H9 (cell line): ENCODE data around the gene TAGLN2. TPM values are rescaled to one million over a fixed set of nuclear protein-coding genes. Genes with fewer than 3 reads are reported as not detected.
"Not testable (repeated sequence)": the region's sequence is repeated elsewhere in the genome, so short reads cannot be mapped to it uniquely, and the experiment has no call there.

ENCODE experiments used
- DNase-seq: peaks from one replicate; pipeline ENCODE4 v3.0.0-alpha.2; 2017
- H2AFZ ChIP-seq: one replicate; pipeline ENCODE4 v1.6.1; 2013; ENCODE audit warnings: mild to moderate bottlenecking, low read length, control low read depth, moderate library complexity
- H2AK5ac ChIP-seq: 2 replicates; pipeline ENCODE4 v1.6.1; 2013; ENCODE audit warnings: low read length, control low read depth, mixed read lengths; ENCODE audit not compliant: insufficient read length
- H2BK120ac ChIP-seq: one replicate; pipeline ENCODE4 v1.6.1; 2013; ENCODE audit warnings: low read depth, mild to moderate bottlenecking, low read length, control low read depth, inconsistent platforms; ENCODE audit not compliant: poor library complexity, severe bottlenecking
- H2BK12ac ChIP-seq: 2 replicates; pipeline ENCODE4 v1.6.1; 2013; ENCODE audit warnings: low read length, control low read depth, mixed read lengths, low read depth; ENCODE audit not compliant: insufficient read length
- H2BK15ac ChIP-seq: 2 replicates; pipeline ENCODE4 v1.6.1; 2013; ENCODE audit warnings: low read depth, low read length, control low read depth
- H2BK20ac ChIP-seq: one replicate; pipeline ENCODE4 v1.6.1; 2013; ENCODE audit warnings: low read depth, mild to moderate bottlenecking, low read length, control low read depth, inconsistent platforms; ENCODE audit not compliant: poor library complexity, severe bottlenecking
- H2BK5ac ChIP-seq: 2 replicates; pipeline ENCODE4 v1.6.1; 2013; ENCODE audit warnings: low read length, control low read depth, mixed read lengths; ENCODE audit not compliant: insufficient read length
- H3K14ac ChIP-seq: 2 replicates; pipeline ENCODE4 v1.6.1; 2013; ENCODE audit warnings: low read length, control low read depth; ENCODE audit not compliant: insufficient read depth
- H3K18ac ChIP-seq: 2 replicates; pipeline ENCODE4 v1.6.1; 2013; ENCODE audit warnings: low read depth, mild to moderate bottlenecking, mixed read lengths, low read length, control low read depth; ENCODE audit not compliant: insufficient read length
- H3K23ac ChIP-seq: 2 replicates; pipeline ENCODE4 v1.6.1; 2013; ENCODE audit warnings: low read length, control low read depth, mixed read lengths, low read depth; ENCODE audit not compliant: insufficient read length
- H3K23me2 ChIP-seq: 2 replicates; pipeline ENCODE4 v1.6.1; 2013; ENCODE audit warnings: low read depth, mild to moderate bottlenecking, mixed read lengths, low read length, control low read depth; ENCODE audit not compliant: insufficient read length, poor library complexity, severe bottlenecking
- H3K27ac ChIP-seq: 2 replicates; pipeline ENCODE4 v1.5.1; 2013; ENCODE audit warnings: low read length, control low read depth, mixed read lengths, low read depth; ENCODE audit not compliant: insufficient read length
- H3K27me3 ChIP-seq: 2 replicates; pipeline ENCODE4 v1.6.1; 2013; ENCODE audit warnings: low read length, control low read depth, inconsistent platforms; ENCODE audit not compliant: insufficient read depth
- H3K4ac ChIP-seq: 2 replicates; pipeline ENCODE4 v1.6.1; 2013; ENCODE audit warnings: low read depth, mild to moderate bottlenecking, control low read depth, inconsistent platforms, low read length, moderate library complexity
- H3K4me1 ChIP-seq: 2 replicates; pipeline ENCODE4 v1.6.1; 2013; ENCODE audit warnings: low read length, control low read depth, inconsistent platforms; ENCODE audit not compliant: insufficient read depth
- H3K4me2 ChIP-seq: 2 replicates; pipeline ENCODE4 v1.6.1; 2013; ENCODE audit warnings: low read length, control low read depth, mixed read lengths; ENCODE audit not compliant: insufficient read length, insufficient read depth
- H3K56ac ChIP-seq: 2 replicates; pipeline ENCODE4 v1.6.1; 2013; ENCODE audit warnings: low read depth, mild to moderate bottlenecking, mixed read lengths, low read length, control low read depth; ENCODE audit not compliant: insufficient read length
- H3K79me1 ChIP-seq: 2 replicates; pipeline ENCODE4 v1.6.1; 2013; ENCODE audit warnings: low read depth, mild to moderate bottlenecking, moderate library complexity, low read length, control low read depth, inconsistent platforms; ENCODE audit not compliant: insufficient read depth, poor library complexity, severe bottlenecking
- H3K79me2 ChIP-seq: 2 replicates; pipeline ENCODE4 v1.6.1; 2013; ENCODE audit warnings: low read length, control low read depth, inconsistent platforms; ENCODE audit not compliant: insufficient read depth
- H3K9ac ChIP-seq: 2 replicates; pipeline ENCODE4 v1.6.1; 2013; ENCODE audit warnings: low read length, control low read depth, mixed read lengths; ENCODE audit not compliant: insufficient read length; ENCODE audit errors: extremely low read depth
- H3K9me3 ChIP-seq: one replicate; pipeline ENCODE4 v1.6.1; 2013; ENCODE audit warnings: low read depth, low read length, inconsistent platforms; ENCODE audit not compliant: control insufficient read depth
- H3T11ph ChIP-seq: one replicate; pipeline ENCODE4 v1.6.1; 2013; ENCODE audit warnings: mild to moderate bottlenecking, low read length, control low read depth, inconsistent platforms
- H4K20me1 ChIP-seq: one replicate; pipeline ENCODE4 v1.6.1; 2013; ENCODE audit not compliant: control insufficient read depth, insufficient read length, insufficient read depth
- H4K5ac ChIP-seq: 2 replicates; pipeline ENCODE4 v1.6.1; 2013; ENCODE audit warnings: low read depth, mild to moderate bottlenecking, mixed read lengths, low read length, control low read depth; ENCODE audit not compliant: insufficient read length
- H4K8ac ChIP-seq: replicated peaks from 2 replicates; pipeline ENCODE4 v1.6.1; 2013; ENCODE audit warnings: low read length, control low read depth, mixed read lengths, low read depth; ENCODE audit not compliant: insufficient read length
- H4K91ac ChIP-seq: 2 replicates; pipeline ENCODE4 v1.6.1; 2013; ENCODE audit warnings: low read depth, mild to moderate bottlenecking, moderate library complexity, mixed read lengths, low read length, control low read depth; ENCODE audit not compliant: insufficient read length
- H3K27ac Mint-ChIP-seq, 3 experiments: 2 replicates in 2 of 3; 3 replicates in 1 of 3; pipeline ENCODE4 v1.8.0; 2020 to 2021; ENCODE audit warnings: mixed read lengths in 3 of 3, mild to moderate bottlenecking in 1 of 3, moderate library complexity in 1 of 3
- H3K27me3 Mint-ChIP-seq: 2 replicates; pipeline ENCODE4 v1.8.0; 2021; ENCODE audit warnings: low read depth, mild to moderate bottlenecking, moderate library complexity, mixed read lengths
- H3K36me3 Mint-ChIP-seq, 3 experiments: 2 replicates in 2 of 3; 3 replicates in 1 of 3; pipeline ENCODE4 v1.8.0; 2020 to 2021; ENCODE audit warnings: low read depth in 3 of 3, mixed read lengths in 3 of 3; ENCODE audit not compliant: insufficient read depth in 1 of 3
- H3K4me1 Mint-ChIP-seq, 2 experiments: 2 replicates each; pipeline ENCODE4 v1.8.0; 2020; ENCODE audit warnings: mixed read lengths in 2 of 2
- H3K4me3 Mint-ChIP-seq, 2 experiments: 2 replicates in 1 of 2; 3 replicates in 1 of 2; pipeline ENCODE4 v1.8.0; 2020 to 2021; ENCODE audit warnings: mild to moderate bottlenecking in 2 of 2, mixed read lengths in 2 of 2, moderate library complexity in 1 of 2
- H3K9me3 Mint-ChIP-seq, 2 experiments: 2 replicates in 1 of 2; 3 replicates in 1 of 2; pipeline ENCODE4 v1.8.0; 2020; ENCODE audit warnings: mild to moderate bottlenecking in 2 of 2, mixed read lengths in 2 of 2, moderate library complexity in 1 of 2
- CTCF ChIP-seq: fragments of 200-600 bp; sonication (generic); conservative IDR thresholded peaks from 3 replicates; pipeline ENCODE4 v1.8.0; 2021; ENCODE audit warnings: antibody characterized with exemption, mild to moderate bottlenecking
- WGBS: extraction: QIAGEN DNeasy Blood & Tissue Kit; methylation state at CpG from one replicate; pipeline ENCODE4 v1.1.7; 2013; ENCODE audit warnings: missing lambda C conversion rate, low lambda C conversion rate, mixed read lengths; ENCODE audit not compliant: insufficient read length; ENCODE audit errors: extremely low coverage; 5-methylcytosine and 5-hydroxymethylcytosine counted together
- total RNA-seq: library from RNA; stranded (reverse); gene quantifications from 2 replicates; pipeline ENCODE4 v1.2.1, GENCODE V29; 2021

TAGLN2 gene
- total RNA-seq, 1 experiment from 2014 or later = 76.7 TPM

DNA sequence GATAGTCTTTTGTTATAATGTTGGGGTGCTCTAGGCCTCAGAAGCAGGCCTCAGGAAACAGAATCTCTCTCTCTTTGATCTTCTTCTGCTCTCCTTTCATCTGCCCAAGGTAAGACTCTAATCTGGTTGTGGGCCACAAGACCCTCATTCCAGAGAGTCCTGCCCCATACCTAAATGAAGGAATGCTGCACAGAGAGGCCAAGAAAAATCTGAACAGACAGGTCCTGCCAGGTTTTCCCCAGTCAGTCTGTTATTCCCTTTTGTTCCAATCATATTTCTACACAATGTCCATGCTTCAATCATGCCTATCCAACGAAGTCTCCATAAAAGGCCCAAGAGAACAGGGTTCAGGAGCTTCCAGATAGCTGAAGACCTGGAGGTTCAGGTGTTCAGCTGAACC, 18.3 kb downstream of the TAGLN2 start:
- no peak for DNase-seq
- Histone ChIP-seq H3K9me3 (no peaks in the 10 kb centered on the region), H3K79me2 (no peaks in the 10 kb centered on the region), H4K5ac (no peak overlapping the region), H4K91ac (no peak overlapping the region), H3K23ac (no peak overlapping the region), H3K9ac (no peak overlapping the region), H2BK12ac (no peak overlapping the region), H3K56ac (no peak overlapping the region), H3K23me2 (no peaks in the 10 kb centered on the region), H3T11ph (no peak overlapping the region), H2BK5ac (no peak overlapping the region), H3K27me3 (no peaks in the 10 kb centered on the region), H3K4me1 (peaks cover 14% of the 10 kb centered on the region; the same call in 1 of the 2 replicates), H2BK20ac (no peak overlapping the region), H3K4me2 (no peak overlapping the region), H3K4ac (no peak overlapping the region), H2AFZ (no peak overlapping the region), H3K14ac (no peak overlapping the region), H2BK15ac (no peak overlapping the region), H3K27ac (no peak overlapping the region), H2AK5ac (no peak overlapping the region), H3K18ac (no peak overlapping the region), H3K79me1 (no peaks in the 10 kb centered on the region), H4K8ac (no peak overlapping the region), H4K20me1 (no peaks in the 10 kb centered on the region), H2BK120ac (no peak overlapping the region)
- H3K36me3 Mint-ChIP-seq = peaks cover 0 to 6% (median 0%) of the 10 kb centered on the region in 3 experiments; a peak in 3 of 7 replicates
- WGBS = no CpG with 5 or more reads among the region's 1 CpG
- peaks cover 24 to 27% of the 10 kb centered on the region in 2 experiments for H3K4me1 Mint-ChIP-seq
- TF ChIP-seq CTCF = no peak
- peaks cover 5% of the 10 kb centered on the region; the same call in 1 of the 2 replicates for H3K27me3 Mint-ChIP-seq
- peaks cover 8% of the 10 kb centered on the region in 2 experiments; a peak in 4 of 5 replicates for H3K9me3 Mint-ChIP-seq
- H3K27ac Mint-ChIP-seq = no peak overlapping the region
- H3K4me3 Mint-ChIP-seq = no peak overlapping the region

DNA sequence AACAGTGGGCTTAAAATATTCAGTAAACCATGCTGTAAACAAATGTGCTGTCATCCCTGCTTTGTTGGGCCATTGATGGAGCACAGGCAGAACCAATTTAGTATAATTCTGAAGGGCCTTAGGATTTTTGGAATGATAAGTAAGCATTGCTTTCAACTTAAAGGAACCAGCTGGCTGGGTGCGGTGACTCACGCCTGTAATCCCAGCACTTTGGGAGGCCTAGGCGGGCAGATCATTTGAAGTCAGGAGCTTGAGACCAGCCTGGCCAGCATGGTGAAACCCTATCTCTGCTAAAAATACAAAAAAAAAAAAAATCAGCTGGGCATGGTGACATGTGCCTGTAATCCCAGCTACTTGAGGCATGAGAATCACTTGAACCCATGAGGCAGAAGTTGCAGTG, 21.3 kb downstream of the TAGLN2 start:
- no CpG with 5 or more reads among the region's 3 CpGs for WGBS

More for the DNA sequence above, 21.3 kb downstream of the TAGLN2 start:
- H3K9me3 Mint-ChIP-seq, H2BK15ac ChIP-seq, H3K36me3 Mint-ChIP-seq, H4K8ac ChIP-seq, H3T11ph ChIP-seq, H3K9ac ChIP-seq, H2BK12ac ChIP-seq, H3K27me3 ChIP-seq, H2BK120ac ChIP-seq, H4K91ac ChIP-seq, DNase-seq, H3K9me3 ChIP-seq, H4K20me1 ChIP-seq, H3K4me2 ChIP-seq, H2AK5ac ChIP-seq, H3K79me2 ChIP-seq, H2BK20ac ChIP-seq, H3K27ac Mint-ChIP-seq, H3K27ac ChIP-seq, H3K23ac ChIP-seq, H3K56ac ChIP-seq, H3K23me2 ChIP-seq, H3K4me3 Mint-ChIP-seq, H3K14ac ChIP-seq, H3K18ac ChIP-seq, H2BK5ac ChIP-seq, H3K4ac ChIP-seq, H4K5ac ChIP-seq, H3K4me1 ChIP-seq, H3K79me1 ChIP-seq, H2AFZ ChIP-seq: not testable (repeated sequence)
- peaks cover 21 to 23% of the 10 kb centered on the region in 2 experiments for H3K4me1 Mint-ChIP-seq
- H3K27me3 Mint-ChIP-seq = peaks cover 22% of the 10 kb centered on the region
